ENCODE measurements around the gene POGLUT3.

GRCh38 chr11:108468478-108468864 is 29.7 kb downstream of the POGLUT3 start:
- TF ChIP-seq FOS (IDR thresholded peaks at IDR 0.05; ENCODE audit: extremely low read depth, insufficient read length) (no peak), CTCF (IDR thresholded peaks at IDR 0.05 in 2 of 3, conservative IDR thresholded peaks at IDR 0.05 in 1 of 3; ENCODE audit: insufficient read depth in 2 of 3, low read depth in 1 of 3, low read length in 3 of 3) (no peak), RFX1 (IDR thresholded peaks at IDR 0.05) (no peak), PTBP1 (IDR thresholded peaks at IDR 0.05; ENCODE audit: low read depth, low read length) (no peak), RBM39 (optimal IDR thresholded peaks at IDR 0.05; ENCODE audit: low read depth, low read length) (no peak), FOXO4 (CRISPR knock-in tag; IDR thresholded peaks at IDR 0.05) (no peak), CBX5 (IDR thresholded peaks at IDR 0.05; ENCODE audit: borderline replicate concordance, low read depth) (no peak), TARDBP (IDR thresholded peaks at IDR 0.05) (no peak), ELK1 (CRISPR knock-in tag; IDR thresholded peaks at IDR 0.05) (no peak), REST (IDR thresholded peaks at IDR 0.05; ENCODE audit: borderline replicate concordance) (no peak), REST (CRISPR knock-in tag; IDR thresholded peaks at IDR 0.05; ENCODE audit: low read depth) (no peak), HOMEZ (CRISPR knock-in tag; IDR thresholded peaks at IDR 0.05) (no peak), ZNF184 (CRISPR knock-in tag; IDR thresholded peaks at IDR 0.05) (no peak)

Measured in K562 (cell line).